Lung (tissue), 12 donors: ENCODE results near the gene FUT2. TPM values are rescaled to one million over a fixed set of nuclear protein-coding genes. Genes with fewer than 3 reads are reported as not detected.

Source experiments
- ATAC-seq: fragments of 200-7000 bp; cut with Tn5 transposase; one replicate; pipeline ENCODE4 v1.9.1; 2020; ENCODE audit warnings: moderate number of reproducible peaks; ENCODE audit not compliant: insufficient read depth, low FRiP score
- DNase-seq, 3 donors: peaks; one replicate each; pipeline ENCODE4 v3.0.0-alpha.2; 2013 to 2017
- H3K27ac ChIP-seq, 2 donors: one replicate each; pipeline ENCODE4 v1.5.1; 2013; ENCODE audit warnings: mild to moderate bottlenecking in 2 of 2, moderate library complexity in 2 of 2, control low read depth in 1 of 2, inconsistent platforms in 1 of 2, low read depth in 1 of 2, low read length in 1 of 2
- H3K27me3 ChIP-seq, 3 donors: one replicate each; pipeline ENCODE4 v1.5.1; 2013; ENCODE audit warnings: low read length in 2 of 3; ENCODE audit not compliant: control insufficient read depth in 3 of 3, insufficient read depth in 3 of 3
- H3K36me3 ChIP-seq, 4 donors: one replicate each; pipeline ENCODE4 v1.5.1; 2013; ENCODE audit warnings: low read length in 4 of 4, mild to moderate bottlenecking in 1 of 4, moderate library complexity in 1 of 4; ENCODE audit not compliant: control insufficient read depth in 4 of 4, insufficient read depth in 4 of 4
- H3K4me1 ChIP-seq, 5 donors: one replicate each; pipeline ENCODE4 v1.5.1; 2013; ENCODE audit warnings: low read length in 5 of 5, mild to moderate bottlenecking in 2 of 5, moderate library complexity in 1 of 5; ENCODE audit not compliant: control insufficient read depth in 5 of 5, insufficient read depth in 5 of 5
- H3K4me3 ChIP-seq: one replicate; pipeline ENCODE4 v1.5.1; 2013; ENCODE audit warnings: mild to moderate bottlenecking, control low read depth, moderate library complexity
- H3K9ac ChIP-seq, 2 donors: one replicate each; pipeline ENCODE4 v1.5.1; 2013; ENCODE audit warnings: low read length in 2 of 2, control low read depth in 1 of 2; ENCODE audit not compliant: insufficient read depth in 1 of 2
- H3K9me3 ChIP-seq, 4 donors: one replicate each; pipeline ENCODE4 v1.5.1; 2013; ENCODE audit warnings: low read length in 3 of 4, mild to moderate bottlenecking in 1 of 4, moderate library complexity in 1 of 4; ENCODE audit not compliant: control insufficient read depth in 4 of 4, insufficient read depth in 3 of 4
- WGBS, 2 donors: extraction: QIAGEN DNeasy Blood & Tissue Kit; methylation state at CpG; one replicate each; pipeline ENCODE4 v1.1.7; 2013; 5-methylcytosine and 5-hydroxymethylcytosine counted together
- polyA plus RNA-seq, 2 donors: library from polyadenylated mRNA; stranded (reverse); fragments of 200-250 nt; gene quantifications; one replicate each; pipeline ENCODE4 v1.2.1, GENCODE V29; 2013
- total RNA-seq, 2 donors: library from RNA; depleted of rRNA in 1 of 2; stranded (reverse); fragments of >200 nt in 1 of 2; gene quantifications; one replicate each; pipeline ENCODE4 v1.2.1, GENCODE V29; 2014 to 2021
- TF ChIP-seq, protein P1 (sequence below): IDR thresholded peaks from 2 replicates; pipeline ENCODE4 v1.5.1; 2012; ENCODE audit warnings: mild to moderate bottlenecking; ENCODE audit errors: control extremely low read depth, extremely low read depth
- donor health status: control.
- donor health status: control.
- donor health status: Bipolar disorder and iron deficiency.
- donor health status: healthy.
- donor health status: DM: yes; HTN: yes; CAD: no.

Gene FUT2
- total and polyA plus RNA-seq, 4 donors: 0.40 to 6.5 (median 5.0) TPM

DNA sequence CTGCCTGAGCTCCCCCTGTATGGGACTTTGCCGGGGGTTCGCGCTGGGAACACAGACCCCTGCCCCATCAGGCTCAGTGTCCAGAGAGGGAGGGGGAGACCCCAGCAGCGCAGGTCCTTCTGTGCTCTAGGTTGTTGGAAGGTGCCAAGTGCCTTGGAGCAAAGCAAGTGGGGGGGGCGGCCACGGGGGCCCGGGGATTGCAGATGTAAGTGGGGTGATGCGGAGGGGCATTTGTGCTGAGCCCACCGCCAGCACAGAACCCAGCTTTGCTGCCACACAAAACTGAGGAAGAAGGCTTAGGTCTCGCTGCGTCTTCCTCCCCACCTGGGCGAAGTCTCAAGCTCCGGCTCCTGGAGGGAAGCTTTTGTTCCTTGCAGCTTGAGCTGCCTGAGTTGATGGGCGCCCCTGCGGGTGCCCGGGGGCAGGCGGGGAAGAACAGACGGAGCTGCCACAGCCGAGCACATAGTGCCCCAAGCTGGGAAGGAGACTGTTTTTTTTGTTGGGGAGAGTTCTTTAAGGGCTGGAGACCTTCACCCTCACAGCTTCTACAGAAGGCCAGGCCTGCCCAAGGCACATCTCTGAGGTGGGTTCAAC lies 21.5 kb upstream of the FUT2 start:
- Histone ChIP-seq H3K27me3 (no peaks in the 10 kb centered on the region), H3K4me3 (no peak overlapping the region), H3K9ac (no peak overlapping the region), H3K36me3 (no peaks in the 10 kb centered on the region), H3K9me3 (no peaks in the 10 kb centered on the region), H3K27ac (no peak overlapping the region), H3K4me1 (peaks cover 0 to 12% (median 5%) of the 10 kb centered on the region in 5 donors)
- ATAC-seq (no peak), DNase-seq (no peak)
- TF ChIP-seq, protein P1, sequence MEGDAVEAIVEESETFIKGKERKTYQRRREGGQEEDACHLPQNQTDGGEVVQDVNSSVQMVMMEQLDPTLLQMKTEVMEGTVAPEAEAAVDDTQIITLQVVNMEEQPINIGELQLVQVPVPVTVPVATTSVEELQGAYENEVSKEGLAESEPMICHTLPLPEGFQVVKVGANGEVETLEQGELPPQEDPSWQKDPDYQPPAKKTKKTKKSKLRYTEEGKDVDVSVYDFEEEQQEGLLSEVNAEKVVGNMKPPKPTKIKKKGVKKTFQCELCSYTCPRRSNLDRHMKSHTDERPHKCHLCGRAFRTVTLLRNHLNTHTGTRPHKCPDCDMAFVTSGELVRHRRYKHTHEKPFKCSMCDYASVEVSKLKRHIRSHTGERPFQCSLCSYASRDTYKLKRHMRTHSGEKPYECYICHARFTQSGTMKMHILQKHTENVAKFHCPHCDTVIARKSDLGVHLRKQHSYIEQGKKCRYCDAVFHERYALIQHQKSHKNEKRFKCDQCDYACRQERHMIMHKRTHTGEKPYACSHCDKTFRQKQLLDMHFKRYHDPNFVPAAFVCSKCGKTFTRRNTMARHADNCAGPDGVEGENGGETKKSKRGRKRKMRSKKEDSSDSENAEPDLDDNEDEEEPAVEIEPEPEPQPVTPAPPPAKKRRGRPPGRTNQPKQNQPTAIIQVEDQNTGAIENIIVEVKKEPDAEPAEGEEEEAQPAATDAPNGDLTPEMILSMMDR: no peak
- WGBS, 2 donors: 91 to 92% methylated on average over 16 to 19 of the region's 19 CpGs

DNA sequence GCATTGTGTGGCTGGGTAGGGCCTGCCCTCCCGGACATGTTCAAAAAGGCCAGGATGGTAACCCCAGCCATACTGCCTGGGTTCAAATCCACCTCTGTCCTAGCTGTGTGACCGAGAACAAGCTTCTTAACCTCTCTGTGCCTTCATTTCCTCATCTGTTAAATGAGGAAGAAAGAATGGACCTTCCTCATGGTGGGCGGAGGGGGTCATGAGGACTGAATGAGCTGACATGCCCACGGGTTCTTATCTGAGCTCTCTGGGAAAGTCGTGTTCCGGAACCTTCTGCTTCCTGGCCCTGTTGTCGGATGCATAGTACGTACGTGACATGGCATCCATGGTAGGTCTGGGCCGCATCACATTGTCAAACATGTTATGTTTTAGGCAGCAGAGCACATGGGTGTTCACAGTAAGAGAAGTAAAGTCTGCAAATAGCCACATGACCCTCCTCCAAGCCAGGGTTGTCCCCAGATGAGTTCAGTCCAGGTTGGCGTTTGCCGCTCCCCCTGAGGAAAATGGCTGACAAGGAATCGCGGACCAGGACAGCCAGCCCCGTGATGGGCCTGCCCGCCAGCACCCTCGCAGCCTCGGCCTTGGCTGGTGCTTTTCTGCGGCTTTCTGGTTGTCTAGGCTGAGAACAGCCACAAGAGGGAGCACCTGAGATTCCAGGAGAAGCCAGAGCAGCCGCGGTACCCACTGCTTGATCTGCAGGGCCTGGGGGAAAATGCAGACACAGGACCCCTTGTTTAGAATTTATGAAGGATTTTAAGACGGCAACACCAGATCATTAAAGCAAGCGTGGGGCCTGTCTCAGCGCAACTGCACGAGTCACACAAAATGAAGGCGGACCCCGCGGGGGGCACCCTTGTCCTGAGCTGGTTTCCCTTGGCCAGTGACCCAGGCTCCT lies 20.6 kb upstream of the FUT2 start:
- H3K4me3 ChIP-seq: no peak overlapping the region
- no peaks in the 10 kb centered on the region for H3K27me3 ChIP-seq
- H3K4me1 ChIP-seq: peaks cover 0 to 12% (median 5%) of the 10 kb centered on the region in 5 donors
- ATAC-seq: peak; percentile 80
- H3K9me3 ChIP-seq: no peaks in the 10 kb centered on the region
- TF ChIP-seq, protein P1: peak; percentile 87
- peak; percentile 82 to 89 (median 87) for DNase-seq
- no peaks in the 10 kb centered on the region for H3K36me3 ChIP-seq
- H3K27ac ChIP-seq: peak overlapping the region in 1 of 2 donors; percentile 54
- no peak overlapping the region for H3K9ac ChIP-seq
- 36 to 38% methylated on average over 28 of the region's 28 CpGs for WGBS, 2 donors

- Histone ChIP-seq H3K4me3 (no peak overlapping the region), H3K4me1 (peaks cover 0 to 7% (median 0%) of the 10 kb centered on the region in 5 donors), H3K9me3 (no peaks in the 10 kb centered on the region), H3K27ac (no peak overlapping the region), H3K27me3 (no peaks in the 10 kb centered on the region), H3K36me3 (no peaks in the 10 kb centered on the region), H3K9ac (no peak overlapping the region)
- TF ChIP-seq, protein P1: no peak
- DNase-seq: no peak
- no peak for ATAC-seq
- 94% methylated on average over 17 of the region's 17 CpGs for WGBS, 2 donors
Observed at GRCh38 chr19:48676487-48676886, 19.3 kb upstream of the FUT2 start.
